GM18499 (cell line): ENCODE data around the gene CHST15.
A peak's percentile ranks its signal among the peaks of the same experiment; 100 is the strongest.

Source experiments
- ATAC-seq: cut with Tn5 transposase; IDR thresholded peaks from one replicate; pipeline ENCODE4 v1.9.1; 2021; ENCODE audit warnings: moderate number of reproducible peaks; ENCODE audit not compliant: insufficient read depth, unreplicated experiment

CHST15 gene

DNA sequence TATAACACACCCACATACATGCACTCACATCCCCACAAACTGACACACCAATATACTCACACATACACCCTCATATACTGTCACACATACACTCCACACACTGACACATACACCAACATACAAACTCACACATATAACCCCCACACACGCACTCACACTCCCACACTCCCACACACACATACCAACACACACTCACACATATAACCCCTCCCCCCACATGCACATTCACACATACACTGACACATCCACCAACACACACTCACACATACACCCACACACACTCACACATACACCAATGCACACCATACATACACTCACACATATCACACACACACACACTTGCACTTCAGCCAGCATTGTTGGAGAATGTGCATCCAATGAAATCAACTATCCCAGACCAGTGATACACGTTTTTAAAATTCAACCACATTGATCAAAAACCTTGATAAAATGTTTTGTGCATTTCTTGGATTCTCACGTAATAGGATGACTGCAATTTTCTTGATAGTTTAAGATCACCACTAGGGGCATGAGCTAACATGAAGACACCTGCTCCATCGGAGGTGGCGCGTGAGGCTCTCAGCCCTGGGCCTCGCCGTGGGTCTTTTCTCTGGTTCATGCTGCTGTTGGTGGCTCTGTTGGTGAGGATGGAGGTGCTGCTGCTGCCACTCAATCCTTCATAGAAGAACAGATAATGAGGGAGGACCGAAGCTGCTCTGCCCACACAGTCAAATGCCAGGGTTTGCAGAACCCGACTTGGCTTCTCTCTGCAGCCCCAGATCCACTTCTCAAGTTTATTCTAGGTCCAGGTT lies 32.1 kb upstream of the CHST15 start:
- ATAC-seq = no peak

DNA sequence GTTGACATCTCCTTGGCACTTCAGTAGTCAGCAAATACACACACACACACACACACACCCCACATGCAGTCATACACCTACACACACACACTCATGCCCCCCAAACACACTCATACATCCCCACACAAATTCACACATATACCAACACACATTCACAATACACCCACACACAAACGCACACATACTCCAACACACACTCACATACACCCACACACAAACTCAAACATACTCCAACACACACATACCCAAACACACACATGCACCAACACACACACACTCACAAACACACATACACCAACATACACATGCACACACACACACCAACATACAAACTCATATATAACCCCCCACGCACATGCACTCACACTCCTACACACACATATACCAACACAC lies 31.4 kb upstream of the CHST15 start:
- no peak for ATAC-seq

DNA sequence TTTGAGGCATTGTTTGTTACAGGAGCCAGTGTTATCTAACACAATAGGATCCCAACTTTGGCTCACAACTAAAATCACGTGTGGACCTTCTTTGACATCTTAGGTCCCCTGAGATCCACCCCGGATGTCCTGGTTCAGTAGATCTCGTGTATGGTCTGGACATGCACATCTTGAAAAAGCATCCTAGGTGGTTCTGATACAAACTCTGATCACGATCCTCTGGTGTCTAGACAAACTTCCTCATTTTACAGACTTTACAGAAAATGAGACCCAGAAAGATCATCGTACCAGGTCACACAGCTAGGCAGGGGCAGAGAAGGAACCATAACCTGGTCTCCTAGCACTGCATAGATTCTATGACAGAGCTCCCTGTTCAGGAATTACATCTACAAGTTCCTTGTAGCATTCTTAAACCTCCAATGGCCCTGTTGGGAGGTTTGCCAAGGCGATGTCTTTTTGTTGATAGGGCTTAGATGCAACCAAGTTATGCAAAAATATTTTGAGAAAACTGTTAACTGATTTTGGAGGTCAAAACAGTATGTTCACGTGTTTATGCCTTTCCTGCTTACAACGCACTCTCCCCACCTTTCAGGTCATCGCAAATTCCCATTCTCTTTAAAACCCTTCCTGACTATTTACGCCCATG lies 30.8 kb upstream of the CHST15 start:
- ATAC-seq = no peak

DNA sequence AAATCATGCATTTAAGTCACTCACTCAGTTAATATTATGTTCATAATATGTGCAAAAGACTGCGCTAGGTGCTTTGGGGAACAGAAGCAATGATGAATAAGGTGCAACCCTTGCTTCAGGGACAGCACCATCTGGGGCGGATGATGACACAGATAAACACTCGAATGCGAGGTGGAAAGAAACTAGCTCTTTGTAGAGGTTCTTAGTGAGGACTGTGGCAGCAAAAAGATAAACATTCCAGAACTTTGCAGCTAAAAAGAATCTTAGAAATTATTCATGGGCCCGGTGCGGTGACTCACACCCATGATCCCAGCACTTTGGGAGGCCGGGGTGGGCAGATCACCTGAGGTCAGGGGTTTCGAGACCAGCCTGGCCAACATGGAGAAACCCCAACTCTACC lies 29.8 kb upstream of the CHST15 start:
- ATAC-seq = no peak

DNA sequence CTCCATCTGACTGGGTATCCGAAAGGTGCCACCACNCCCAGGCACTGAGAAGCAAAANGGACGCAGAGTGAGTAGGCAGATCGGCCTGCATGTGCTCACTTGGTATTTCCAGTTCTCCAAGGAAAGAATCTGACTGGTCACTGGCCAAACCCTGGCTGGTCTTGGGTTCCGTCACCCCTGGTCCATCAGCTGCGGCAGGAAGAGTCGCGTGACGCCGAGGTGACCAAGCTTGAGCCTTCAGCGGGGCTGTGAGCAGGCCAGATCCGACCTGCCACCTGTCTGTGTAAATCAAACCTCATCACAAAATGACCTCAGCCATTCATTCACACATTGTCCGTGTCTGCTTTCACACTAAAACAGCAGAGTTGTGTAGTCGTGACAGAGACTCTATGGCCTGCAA lies 28.8 kb upstream of the CHST15 start:
- ATAC-seq = no peak

DNA sequence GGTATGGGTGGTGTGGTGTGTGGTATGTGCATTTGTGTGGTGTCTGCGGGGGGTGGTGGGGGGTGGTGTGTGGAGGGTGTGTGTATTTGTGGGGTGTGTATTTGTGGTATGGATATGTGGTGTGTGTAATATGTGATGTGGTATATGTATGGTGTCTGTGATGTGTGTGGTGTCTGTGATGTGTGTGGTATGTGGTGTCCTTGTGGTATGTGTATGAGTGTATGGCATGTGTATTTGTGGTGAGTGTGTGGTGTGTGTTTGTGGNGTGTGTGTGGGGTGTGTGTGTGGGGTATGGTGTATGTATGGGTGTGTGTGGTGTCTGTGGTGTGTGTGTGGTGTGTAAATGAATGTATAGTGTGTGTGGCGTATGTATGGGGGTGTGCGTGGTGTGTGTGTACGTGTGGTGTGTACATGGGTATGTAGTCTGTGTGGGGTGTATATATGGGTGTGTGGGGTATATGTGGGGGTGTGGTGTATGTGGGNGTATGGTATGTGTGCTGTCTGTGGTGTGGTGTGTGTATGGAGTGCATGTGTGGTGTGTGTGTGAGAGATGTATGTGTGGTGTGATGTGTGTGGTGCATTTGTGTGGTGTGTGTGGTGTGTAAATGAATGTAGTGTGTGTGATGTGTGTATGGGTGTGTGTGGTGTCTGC lies 27.1 kb upstream of the CHST15 start:
- no peak for ATAC-seq

DNA sequence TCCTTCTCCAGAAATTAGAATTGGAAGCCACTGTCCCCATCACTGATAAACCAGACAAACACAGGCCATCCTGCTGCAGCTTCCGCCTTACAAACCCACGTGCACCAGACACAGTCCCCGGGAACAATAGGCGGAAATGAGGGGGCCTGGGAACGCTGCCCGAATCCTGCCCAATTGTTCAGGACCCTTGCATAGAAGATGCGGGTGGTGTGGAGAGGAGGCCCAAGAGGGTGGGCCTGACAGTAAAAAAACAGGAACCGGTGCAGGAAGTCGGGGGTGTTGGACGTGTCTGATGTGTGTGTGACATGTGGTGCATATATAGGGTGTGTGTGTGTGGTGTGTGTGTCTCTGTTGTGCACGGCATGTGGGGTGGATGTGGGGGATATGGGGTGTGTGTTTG lies 26.5 kb upstream of the CHST15 start:
- no peak for ATAC-seq

DNA sequence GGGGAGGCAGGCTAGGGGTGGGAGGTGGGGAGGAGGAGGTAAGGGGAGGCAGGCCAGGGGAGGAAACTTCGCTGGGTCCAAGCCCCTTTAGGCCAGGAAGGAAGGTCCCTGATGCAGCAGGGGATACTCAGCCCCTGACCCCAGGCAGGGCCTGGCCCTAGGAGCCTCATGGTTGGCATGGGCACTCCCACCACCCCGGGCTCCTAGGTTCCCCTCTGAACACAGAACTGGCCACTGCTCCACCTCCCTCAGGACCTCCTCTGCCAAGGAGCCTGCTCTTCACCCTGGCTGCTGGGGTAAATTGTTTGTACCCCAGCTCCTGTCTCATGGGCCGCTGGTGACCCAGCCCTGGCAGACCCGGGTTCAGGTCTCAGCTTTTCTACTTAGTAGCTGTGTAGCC lies 25.8 kb upstream of the CHST15 start:
- no peak for ATAC-seq

DNA sequence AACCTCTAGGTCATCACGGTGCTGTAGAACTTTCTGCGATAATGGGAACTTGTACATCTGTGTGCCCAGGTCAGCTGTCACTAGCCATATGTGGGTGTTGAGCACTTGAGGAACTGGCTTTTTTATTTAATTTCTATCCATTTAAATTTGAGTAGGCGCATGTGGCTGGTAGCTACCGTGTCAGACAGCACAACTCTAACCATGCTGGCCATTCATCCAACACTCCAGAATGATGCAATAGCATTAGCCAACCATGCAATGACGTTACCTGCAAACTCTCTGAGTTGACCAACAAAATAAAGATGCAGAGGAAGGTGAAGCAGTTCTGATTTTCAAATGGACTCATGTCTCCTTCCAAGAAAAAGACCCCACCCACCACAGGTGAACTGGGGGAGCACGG lies 24.4 kb upstream of the CHST15 start:
- no peak for ATAC-seq

DNA sequence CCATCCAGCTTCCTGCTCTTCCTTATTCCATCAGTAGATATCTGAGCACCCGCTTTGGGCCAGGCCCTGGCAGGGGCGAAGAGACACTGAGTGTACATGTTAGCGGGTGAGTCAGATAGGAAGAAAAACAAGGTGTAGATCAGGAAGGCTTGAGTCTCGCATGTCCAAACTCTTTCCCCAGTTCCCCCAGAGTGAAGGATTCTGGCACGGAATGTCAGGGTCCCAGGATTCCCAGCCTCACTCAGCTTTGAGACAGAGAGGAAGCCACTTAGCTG lies 24.1 kb upstream of the CHST15 start:
- ATAC-seq = no peak

DNA sequence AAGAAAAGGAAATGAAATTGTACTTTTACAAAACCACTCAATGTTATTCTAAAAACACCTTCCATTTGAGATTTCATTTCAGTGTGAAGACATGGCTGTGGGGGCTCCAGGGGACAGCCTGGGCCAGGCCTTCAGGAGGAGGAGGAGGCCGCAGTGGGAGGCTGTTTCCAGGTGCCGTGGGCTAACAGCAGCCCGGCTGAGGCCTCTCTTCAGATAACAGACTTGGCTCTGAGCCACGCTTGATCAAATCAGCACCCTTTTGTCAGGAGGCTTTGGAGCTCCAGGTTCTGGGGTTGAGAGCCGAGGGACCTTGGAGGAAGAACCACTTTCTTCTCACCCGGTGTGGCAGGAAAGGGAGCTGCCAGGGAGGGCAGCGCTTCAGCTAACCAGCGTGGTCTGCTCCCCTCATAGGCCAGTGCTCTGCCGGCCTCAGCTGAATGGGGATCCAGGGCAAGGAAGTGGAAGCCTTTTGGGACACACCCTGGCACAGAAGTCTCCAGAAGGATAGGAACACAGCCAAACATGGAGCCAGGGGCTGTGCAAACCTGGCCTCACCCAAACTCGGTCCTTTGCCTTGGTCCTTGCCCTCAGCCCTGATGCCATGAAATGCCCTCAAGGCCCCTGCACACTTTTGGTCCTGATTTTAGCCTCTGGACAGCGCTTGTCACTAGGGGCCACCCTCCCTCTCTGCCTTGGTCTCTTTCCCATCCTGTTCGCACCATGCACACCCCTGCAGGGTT lies 23.5 kb upstream of the CHST15 start:
- ATAC-seq = no peak

DNA sequence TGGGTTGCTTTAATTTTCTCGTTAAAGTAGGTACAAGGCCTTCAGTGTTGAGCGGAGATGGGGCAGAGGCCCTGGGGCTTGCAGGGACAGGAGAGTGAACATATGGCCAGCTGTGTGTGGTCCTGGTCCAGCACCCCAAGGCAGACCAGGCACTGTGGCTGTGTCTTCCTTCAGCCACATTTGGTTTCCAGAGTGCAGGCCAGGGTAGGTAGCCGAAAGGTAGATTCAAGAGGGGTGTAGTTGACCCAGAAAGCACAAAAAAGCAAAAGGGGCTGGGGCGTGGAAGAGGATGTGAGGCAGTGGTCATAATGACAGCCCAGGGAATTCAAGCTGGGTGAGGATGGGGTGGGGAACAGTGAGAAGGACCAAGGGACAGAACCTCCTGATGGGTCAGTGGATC lies 21.3 kb upstream of the CHST15 start:
- ATAC-seq = no peak

DNA sequence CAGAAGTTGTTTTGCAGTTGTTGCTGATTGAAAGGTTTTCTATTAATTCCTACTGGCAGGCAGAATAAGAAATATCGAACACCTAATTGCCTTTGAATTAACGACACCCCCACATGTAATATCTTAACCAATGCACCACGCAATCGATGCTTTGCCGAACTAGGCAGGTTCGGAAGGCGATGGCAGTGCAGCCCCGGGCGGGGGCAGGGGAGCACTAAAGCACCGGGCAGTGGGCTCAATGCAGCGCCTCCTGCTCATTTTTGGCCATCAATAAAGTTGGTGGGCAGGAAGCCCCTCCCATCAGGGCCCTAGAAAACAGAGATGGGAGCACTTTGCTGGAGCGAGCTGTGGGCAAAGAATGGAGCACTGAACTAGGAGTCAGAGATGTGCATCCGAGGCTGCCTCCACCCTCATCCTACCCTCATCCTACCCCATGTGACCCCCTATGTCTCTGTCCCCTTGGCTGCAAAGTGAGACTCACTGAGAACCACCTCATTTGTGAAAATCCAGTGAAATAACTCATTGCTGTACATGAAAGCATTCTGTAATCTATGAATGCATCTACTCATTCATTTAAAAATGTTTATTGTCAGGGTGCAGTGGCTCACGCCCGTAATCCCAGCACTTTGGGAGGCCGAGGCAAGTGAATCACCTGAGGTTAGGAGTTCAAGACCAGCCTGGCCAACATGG lies 19.6 kb upstream of the CHST15 start:
- no peak for ATAC-seq

DNA sequence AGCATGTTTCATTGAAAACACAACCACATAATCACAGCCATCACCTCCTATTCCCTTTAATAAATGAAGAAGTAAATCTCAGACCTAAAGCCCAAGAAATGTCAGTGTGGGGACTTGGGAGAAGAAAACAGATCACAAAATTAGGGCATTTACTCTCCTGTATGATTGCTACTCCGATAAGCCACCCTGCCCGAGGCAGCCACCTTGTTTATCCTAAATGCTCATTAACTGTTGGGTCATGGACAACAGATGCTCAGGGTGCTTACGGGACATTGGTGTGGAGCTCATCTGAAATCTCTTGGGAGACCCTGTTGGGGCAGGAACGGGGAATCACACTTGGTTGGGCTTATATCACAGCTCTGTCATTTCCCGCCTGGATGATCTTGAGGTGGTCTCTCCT lies 17.5 kb upstream of the CHST15 start:
- ATAC-seq = no peak

DNA sequence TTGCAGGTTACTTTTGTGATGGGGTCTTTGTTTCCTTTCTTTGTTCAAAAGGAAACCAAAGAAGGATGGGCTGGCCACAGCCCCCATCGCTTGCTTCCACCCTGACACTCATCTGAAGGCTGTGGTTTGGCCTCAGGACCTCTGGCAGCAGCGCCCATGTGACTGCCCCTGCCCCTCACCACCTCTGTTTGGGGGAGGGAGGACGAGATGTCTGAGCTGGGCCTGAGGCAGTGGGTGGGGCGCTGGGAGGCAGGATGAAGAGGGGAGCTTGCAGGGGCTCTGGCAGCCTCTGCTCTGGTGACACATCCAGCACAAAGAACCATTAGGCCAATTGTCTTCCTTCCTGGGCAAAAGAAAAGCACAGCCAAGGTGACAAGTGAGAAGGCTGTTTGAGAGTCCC lies 15.9 kb upstream of the CHST15 start:
- ATAC-seq = no peak

DNA sequence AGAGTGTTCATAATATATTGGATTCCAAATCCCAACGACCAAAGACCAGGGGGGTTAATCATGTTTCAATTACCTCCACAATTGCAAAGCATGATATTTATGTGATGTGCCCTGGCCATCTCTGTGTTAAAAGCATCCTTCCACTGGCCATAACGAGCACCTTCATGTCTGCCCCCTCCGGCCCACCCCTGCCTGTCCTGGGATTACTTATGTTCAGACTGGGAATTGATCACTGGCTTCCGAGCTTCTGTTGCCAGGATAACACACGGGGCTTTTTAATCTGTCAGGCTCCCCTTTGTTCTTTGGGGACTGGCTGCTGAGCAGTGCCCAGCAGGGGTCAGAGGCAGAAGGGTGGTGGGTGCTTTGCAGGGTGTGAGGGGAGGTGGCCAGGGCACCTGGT lies 13.7 kb upstream of the CHST15 start:
- no peak for ATAC-seq

DNA sequence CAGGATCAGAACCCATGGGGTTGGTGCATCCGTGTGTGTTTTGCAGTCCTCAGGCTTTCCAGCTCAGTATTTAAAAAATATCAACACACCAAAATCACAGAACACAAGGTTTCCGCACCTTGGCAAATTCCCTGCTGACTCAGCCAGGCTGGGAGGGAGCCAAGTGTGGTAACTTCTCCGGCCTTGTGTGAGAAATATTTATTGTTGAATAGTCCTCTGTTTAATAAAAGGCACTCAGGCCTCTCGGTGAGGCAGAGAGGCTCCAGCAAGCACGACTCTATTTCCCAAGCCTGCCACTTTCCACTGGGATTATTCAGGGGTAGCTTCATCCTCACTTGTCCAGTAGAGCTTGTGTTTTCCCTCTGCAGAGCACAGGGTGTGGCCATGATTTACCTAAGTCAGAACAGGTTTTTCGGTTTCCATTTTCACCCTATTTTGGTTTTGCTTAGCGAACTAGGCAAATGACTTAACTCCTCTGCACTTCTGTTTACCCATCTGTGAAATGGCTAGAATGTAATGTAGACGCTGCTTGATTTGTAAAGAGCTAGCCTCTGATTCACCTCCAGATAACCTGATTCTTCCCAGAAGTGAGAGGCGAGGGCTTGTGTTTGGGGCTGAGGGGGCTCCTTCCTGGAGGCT lies 13.0 kb upstream of the CHST15 start:
- peak; percentile 66 for ATAC-seq

DNA sequence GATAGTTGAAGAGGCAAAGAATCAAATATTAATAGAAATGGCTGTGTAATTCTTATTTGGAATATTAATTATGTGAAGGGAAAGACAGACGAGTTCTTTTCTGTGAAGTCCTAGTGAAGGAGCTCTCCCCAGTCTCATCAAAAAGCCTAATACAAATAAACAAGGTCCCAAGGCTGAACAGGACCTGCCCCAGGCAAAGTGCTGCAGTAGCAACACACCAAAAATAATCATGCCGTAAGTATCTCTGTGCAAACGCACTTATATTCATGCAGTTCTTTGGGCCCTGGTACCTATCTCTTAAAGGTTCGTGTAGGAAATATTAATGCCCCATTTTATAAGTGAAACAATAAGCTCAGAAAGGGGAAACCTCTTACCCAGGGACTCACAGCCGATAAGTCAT lies 12.2 kb upstream of the CHST15 start:
- no peak for ATAC-seq

DNA sequence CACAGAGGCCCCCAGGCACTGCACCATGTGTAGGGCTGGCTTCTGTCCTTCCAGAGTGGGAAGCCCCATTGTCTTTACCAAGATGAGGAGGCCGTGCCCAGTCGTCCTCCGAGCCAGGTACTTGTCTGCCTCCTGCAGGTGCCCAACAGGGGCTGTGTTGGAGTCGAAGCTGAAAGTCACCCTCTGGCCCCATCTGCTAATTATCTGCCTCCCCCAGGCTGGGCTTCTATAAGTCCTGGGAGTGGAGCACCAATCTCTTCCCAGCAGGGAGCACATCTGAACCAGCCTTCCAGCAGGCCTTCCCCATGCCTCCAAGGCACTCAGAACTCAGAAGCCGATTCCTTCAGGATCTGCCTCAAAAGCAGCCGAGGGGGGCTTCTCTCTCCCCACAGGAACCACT lies 11.6 kb upstream of the CHST15 start:
- ATAC-seq = no peak

DNA sequence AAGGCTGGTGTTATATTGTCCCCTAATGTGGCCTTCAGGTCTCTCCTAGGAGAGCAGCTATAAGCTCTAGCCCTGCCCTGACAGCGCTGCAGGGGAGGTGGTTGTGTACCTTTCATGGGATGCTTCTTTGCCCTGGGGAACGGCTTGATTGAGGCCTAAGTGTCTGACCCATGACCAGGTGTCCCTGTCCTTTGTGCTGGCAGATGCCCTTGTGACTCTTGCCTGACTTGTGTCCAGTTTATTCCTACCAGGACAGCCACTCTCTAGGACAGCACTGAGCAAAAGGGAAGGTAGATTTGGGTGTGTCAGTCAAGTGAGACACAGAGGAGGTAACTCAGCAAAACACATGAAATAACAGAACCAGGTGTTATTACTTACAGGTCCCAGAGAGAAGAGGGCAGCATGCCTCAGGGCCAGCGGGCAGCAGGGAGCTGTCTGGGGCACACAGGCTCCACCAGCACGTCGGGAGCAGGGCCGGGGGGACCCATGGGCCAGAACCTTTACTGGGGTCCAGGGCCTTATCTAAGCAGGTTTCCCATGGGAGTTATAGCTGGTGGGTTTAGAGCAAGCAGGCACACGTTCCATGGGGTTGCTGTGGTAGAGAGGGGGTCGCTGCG lies 10.7 kb upstream of the CHST15 start:
- no peak for ATAC-seq
